SIG-M5 treated with dmso at 0.1 percent for 504 hours (cell line): ENCODE measurements around the gene ADGRD1.
"Not testable (repeated sequence)": the region's sequence is repeated elsewhere in the genome, so short reads cannot be mapped to it uniquely, and the experiment has no call there.

ENCODE experiments used
- DNase-seq: peaks from one replicate; lab custom pipeline; 2025; ENCODE audit not compliant: unreplicated experiment; lab: John Stamatoyannopoulos, UW

The ADGRD1 gene

GRCh38 chr12:131070136-131070535 is 116.4 kb downstream of the ADGRD1 start:
- DNase-seq: not testable (repeated sequence)

- DNase-seq: not testable (repeated sequence)
Measured at GRCh38 chr12:131070668-131071067, 117.0 kb downstream of the ADGRD1 start.

- DNase-seq: not testable (repeated sequence)
Measured at GRCh38 chr12:131071234-131071820, 117.6 kb downstream of the ADGRD1 start.

- DNase-seq: not testable (repeated sequence)
Measured at GRCh38 chr12:131071950-131072349, 118.2 kb downstream of the ADGRD1 start.

DNA sequence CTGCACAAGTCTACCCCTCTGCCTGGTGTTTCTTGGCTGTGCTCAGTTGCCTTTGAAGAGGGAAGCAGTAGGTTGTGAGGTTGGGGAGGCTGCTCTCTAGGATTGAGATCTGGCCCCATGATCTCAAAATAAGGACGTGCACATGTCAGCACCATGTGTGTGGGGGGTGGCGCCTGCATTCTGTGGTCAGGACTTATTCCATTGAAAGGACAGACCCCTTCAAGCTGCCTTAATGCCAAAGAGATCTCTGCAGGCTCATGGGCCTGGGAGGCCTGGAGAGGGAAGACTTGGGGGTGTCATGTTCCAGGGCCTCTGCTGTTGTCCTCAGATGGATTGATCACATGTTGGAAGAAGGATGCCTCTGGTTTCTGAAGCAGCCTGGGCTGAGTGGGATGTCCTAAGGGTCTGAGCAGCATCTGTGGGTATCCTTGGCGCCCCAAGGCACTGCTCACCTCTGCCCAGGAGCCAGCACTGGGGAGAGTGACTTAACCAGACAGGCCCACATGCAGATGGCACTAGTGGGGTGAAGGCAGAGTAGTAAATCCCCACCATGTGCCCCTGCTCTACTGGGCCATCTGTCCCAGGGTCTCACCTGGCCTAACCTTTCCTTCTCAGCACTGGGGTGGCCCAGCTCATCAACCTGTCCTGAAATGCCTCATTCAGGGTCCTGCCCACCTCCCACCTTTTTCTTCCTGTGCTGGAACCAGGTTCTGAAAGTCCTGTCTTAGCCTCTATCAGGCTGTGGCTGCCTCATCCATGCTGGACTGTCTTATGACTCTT is 118.9 kb downstream of the ADGRD1 start:
- DNase-seq: no peak

DNA sequence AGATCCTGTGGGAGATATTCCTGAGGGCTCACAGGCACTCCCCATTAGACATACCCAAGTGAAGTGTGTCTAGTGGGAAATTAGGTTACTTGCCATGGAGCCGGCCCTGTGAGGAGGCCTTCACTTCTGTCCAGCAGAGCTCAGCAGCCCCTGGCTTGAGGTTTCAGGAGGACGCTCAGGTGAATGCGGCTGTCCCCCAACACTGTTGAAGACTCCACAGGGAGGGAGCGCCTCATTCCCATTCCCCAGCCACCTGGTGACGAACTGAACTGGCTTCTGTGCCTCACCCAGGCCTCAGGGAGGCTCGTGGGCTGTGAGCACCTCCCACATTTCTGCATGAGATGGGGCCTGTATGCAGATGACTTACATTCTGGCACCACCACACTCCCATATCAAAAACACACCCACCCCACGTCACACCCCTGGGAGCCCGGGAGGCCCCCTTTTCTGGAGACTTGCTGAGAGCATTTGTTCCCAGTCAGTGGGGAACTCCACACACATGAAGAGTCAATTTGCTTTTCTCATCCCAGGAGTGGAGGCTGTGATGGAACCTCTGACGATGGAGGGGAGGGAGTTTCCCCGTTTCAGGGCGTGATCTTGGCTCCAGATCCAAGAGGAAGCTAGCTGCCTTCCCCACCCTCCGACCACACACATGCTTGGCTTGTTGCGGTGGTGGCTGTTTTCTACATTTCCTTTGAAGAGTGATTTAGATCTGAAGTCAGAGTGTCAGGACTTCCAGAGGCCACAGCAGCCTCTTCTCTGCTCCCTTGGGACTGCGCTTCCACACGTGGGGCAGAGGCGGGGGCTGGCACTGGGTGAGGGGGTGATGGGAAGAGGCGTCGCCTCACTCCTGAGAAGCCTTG is 120.7 kb downstream of the ADGRD1 start:
- DNase-seq: no peak

- no peak for DNase-seq
Measured at GRCh38 chr12:131075194-131075593, 121.5 kb downstream of the ADGRD1 start.

DNA sequence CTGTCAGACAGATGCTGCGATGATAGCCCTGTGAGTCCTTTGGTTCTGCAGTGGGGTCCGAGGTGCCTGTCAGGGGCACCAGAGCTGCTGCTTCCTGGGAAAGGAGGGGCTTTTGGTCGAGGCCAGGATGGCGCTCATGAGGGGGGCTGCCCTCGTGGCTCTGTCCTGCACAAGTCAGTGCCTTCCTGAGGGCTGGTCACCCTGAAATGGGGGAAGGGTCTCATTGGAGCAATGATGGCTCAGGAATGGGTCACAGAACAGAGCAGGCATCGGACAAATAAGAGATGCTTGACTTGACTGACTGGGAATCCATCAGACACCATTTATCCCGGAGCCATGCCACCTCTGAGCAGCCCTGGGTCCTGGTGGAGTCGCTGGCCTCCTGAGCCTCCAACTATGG is 121.9 kb downstream of the ADGRD1 start:
- DNase-seq: no peak

GRCh38 chr12:131076296-131076695 is 122.6 kb downstream of the ADGRD1 start:
- DNase-seq: no peak

DNA sequence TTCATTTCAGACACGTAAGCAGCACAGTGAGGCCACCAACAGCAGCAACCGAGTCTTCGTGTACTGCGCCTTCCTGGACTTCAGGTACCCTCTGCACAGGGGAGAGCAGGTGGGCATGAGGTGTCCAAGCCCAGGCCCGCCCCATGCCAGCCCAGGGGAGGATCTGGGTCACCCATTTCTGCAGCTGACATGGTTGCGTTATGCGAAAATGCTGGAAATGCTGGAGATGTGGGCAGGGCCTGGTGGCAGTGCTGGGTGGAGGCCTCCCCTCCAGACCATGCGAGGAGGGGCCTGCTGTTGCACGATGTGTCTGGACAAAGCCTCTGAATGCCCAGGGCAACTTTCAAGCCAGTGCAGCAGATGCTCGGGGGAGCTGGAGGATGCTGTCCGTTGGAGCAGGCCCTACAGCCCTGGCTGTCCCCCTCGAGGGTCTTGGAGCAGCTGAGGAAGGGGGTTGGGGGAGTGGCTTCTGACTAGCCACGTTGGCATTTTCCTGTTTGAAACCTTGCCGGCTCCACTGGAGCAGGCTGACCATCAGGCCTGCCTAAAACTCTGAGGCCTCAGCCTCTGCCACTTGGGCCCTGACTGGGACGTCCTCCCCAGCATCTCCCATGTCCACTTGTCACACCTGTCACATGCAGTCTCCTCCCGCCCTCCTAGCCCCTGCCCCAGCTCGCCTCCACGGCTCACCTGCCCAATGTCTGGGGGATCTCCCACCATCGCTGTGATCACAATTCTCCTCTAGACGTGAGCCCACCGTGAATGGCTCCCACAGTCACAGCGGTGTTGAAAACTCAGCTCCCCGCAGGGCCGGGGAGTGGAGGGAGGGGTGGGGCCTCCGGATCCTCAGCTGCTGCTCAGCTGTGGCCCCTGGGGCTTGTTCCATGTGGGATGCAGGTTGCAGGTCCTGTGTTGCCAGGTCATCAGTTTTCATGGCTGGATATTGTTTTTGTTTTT is 123.4 kb downstream of the ADGRD1 start:
- no peak for DNase-seq

- DNase-seq: no peak
Measured at GRCh38 chr12:131077931-131078391, 124.3 kb downstream of the ADGRD1 start.

DNA sequence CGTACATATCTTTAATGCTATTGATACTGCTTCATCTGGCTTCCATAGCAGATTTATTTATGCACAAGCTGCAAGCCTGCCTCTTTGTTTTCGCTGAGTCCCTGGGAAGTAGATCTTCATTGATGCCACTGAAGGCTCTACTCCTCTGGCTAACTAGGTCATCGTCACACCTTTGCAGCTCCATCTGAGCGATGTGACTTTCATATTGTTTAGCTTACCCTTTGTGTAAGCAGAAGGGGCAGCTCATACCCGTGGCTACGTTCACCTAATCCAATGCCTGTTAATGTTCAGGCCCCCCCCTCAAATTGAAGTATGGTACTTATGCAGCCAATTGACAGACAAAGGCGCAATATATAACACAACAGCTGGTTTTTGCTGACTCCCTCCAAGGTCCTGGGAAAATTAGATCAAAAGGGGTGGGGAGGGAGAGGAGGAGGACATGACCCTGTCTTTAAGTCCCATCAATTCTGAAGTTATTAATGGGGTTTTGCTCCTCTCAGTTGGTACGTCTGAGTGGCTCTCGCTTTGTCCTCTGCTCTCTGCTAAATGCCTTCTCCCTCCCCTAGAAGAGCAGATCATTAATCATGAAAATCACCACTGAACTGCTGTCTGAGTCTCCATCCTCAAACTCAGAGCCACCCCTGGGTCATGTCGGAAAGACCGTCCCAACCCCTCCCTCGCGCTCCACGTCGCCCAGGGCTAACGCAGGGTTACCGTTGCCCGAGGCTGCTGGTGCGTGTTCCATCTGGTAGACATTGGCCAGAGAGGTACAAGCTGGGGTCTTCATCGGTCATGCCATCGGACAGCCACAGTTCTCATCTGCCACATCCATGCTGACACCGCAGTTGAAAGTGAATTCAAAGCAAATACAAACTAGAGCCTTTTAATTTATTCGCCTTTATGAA is 128.8 kb downstream of the ADGRD1 start:
- no peak for DNase-seq

DNA sequence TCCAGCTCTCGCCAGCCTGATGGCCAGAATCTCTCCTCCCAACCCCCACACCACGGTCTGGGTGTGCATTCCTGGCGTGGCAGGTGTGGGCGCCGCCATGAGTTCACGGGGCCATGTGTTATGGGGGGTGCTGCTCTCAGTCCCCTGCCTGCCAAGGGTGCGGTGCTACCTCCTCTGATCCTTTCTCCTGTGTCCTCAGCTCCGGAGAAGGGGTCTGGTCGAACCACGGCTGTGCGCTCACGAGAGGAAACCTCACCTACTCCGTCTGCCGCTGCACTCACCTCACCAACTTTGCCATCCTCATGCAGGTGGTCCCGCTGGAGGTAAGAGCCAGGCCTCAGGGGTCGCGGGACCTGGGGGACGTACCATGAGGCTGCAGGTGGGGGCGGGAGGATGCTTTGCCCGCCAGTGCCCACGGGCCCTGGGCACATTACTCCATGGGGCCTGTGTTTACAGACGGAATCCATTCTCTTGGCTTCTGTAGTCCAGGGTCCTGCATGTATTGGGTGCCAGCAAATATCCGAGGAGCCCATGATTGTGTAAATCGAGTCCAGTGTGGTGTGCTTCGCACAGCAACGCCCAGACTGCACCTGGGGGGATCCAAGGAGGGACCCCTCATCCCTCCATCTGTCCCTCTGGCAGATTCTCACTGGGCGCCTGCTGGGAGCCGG is 130.8 kb downstream of the ADGRD1 start:
- DNase-seq: no peak

GRCh38 chr12:131085125-131085815 is 131.6 kb downstream of the ADGRD1 start:
- no peak for DNase-seq

GRCh38 chr12:131085816-131086591 is 132.3 kb downstream of the ADGRD1 start:
- no peak for DNase-seq

GRCh38 chr12:131087302-131087818 is 133.7 kb downstream of the ADGRD1 start:
- no peak for DNase-seq

DNA sequence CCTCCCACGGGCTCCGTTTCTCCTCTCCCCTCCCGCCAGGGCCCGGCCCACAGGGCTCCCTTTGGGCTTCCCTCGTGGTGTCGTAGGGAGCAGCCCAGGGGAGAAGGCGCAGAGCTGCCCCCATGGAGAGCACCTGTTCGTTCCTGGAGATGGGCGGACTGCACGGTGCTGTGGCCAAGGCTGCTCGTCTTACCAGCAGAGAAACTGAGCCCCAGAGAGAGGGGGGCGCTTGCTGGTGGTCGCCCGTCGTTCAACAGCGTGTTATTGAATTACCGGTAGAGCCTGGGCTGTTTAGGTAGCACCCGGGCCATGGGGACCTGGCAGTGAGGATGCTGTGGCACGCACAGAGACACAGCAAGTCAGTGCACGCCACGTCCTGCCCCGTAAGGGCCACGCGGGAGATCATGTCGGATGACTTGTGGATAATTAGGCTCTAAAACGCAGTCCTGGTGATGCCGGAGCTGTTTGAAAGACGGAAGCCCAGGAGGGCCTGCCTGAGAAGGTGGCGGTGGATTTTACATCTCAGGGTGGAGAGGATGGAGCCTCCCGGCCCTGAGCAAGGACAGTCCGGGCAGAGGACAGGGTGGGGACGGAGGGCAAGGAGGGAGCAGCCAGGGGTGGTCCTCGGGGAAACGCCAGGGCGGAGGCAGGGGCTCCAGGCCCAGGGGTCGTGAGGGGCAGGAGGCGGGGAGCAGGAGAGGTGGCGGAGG is 134.4 kb downstream of the ADGRD1 start:
- DNase-seq: no peak
